Lung microvascular endothelial cell (primary cell): Measurements from ENCODE around the gene TDRD12. TPM values are rescaled to one million over a fixed set of nuclear protein-coding genes. Genes with fewer than 3 reads are reported as not detected.

Experiments used
- DNase-seq, 2 donors: peaks; one replicate each; pipeline versions ENCODE4 v3.0.0 to v3.0.0-alpha.2; 2010; ENCODE audit warnings: low read depth in 2 of 2
- total RNA-seq: library from RNA; depleted of rRNA; stranded (reverse); fragments of >200 nt; gene quantifications from 2 replicates; pipeline ENCODE4 v1.2.1, GENCODE V29; 2014

TDRD12 gene
- total RNA-seq, 1 donor from 2014 or later: 0.40 TPM

DNA sequence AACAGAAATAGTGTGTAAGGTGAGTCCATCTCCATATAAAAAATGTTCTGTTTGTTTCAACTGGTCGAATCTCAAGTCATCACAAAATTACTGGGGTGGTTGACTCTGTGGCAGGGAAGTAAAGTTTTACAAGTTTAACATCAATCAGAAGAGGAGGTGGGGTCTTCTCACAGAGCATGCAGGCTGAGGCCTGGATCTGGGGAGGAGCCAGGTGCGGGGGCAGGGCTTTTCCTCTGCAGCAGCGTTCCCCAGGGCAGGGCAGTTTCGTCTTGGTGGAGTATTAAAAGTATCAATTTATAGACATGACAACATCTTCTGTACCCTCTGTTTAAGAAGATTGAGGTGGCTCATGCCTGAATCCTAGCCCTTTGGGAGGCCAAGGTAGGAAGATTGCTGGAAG is 81.2 kb downstream of the TDRD12 start:
- DNase-seq: no peak

- no peak for DNase-seq
Observed at GRCh38 chr19:32802840-32803239, 83.3 kb downstream of the TDRD12 start.

DNA sequence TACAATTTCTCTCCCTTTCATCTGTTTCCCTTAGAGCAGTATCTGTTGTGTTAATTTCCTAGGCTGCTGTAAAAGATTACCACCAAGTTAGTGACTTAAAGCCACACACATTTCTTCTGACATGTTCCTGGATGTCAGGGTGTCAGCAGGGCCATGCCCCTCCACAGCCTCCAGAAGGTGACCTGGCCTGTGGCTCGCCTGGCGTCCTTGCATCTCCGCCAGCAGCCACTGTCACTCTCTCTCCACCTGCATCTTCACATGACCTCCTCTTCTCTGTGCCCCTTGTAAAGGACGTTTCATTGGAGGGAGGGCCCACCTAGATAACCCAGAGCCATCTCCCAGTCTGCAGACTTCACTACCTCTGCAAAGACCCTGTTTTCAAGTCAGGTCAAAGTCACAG is 88.7 kb downstream of the TDRD12 start:
- no peak for DNase-seq

DNA sequence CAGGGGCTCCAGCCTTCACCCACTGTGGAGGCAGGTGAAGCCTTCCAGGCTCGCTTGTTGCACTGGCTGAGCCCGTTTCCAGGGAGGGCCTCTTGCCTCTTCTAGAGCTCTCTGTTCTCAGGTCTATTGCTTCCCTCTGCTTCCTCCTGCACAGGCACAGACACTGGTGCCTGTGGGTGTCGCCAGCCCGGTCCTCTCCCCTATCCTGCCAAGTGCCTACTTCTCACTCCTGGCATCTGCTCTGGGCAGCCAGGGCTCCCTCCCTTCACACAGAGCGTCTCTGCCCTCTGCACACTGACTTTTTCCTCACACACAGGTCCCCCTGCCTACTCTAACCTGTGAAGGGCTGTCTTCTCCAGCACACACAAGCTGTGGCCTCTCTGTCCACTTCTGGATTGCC is 89.7 kb downstream of the TDRD12 start:
- no peak for DNase-seq

GRCh38 chr19:32809754-32810153 is 90.2 kb downstream of the TDRD12 start:
- no peak for DNase-seq

DNA sequence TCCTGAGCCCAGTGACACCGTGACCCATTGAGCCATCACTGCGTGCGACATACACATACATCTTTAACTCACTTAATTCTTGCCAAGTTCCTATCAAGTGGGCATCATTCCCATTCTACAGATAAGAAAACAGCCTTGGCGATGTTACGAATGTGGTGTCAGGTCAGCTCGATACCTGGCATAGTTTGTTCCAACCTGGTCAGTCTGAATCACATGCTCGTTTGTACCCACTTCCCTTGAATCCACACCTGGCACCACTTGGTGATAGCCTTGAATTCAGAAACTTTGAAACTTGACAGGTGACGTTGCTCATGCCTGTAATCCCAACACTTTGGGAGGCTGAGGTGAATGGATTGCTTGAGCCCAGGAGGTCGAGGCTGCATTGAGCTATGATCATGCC is 90.9 kb downstream of the TDRD12 start:
- no peak for DNase-seq

- DNase-seq: no peak
Observed at GRCh38 chr19:32811151-32811550, 91.6 kb downstream of the TDRD12 start.

GRCh38 chr19:32812036-32812435 is 92.5 kb downstream of the TDRD12 start:
- DNase-seq: no peak

GRCh38 chr19:32812571-32812970 is 93.0 kb downstream of the TDRD12 start:
- DNase-seq: no peak

- DNase-seq: no peak
Observed at GRCh38 chr19:32813862-32814425, 94.4 kb downstream of the TDRD12 start.

GRCh38 chr19:32814624-32815023 is 95.1 kb downstream of the TDRD12 start:
- DNase-seq: no peak

GRCh38 chr19:32816555-32817099 is 97.1 kb downstream of the TDRD12 start:
- DNase-seq: no peak

DNA sequence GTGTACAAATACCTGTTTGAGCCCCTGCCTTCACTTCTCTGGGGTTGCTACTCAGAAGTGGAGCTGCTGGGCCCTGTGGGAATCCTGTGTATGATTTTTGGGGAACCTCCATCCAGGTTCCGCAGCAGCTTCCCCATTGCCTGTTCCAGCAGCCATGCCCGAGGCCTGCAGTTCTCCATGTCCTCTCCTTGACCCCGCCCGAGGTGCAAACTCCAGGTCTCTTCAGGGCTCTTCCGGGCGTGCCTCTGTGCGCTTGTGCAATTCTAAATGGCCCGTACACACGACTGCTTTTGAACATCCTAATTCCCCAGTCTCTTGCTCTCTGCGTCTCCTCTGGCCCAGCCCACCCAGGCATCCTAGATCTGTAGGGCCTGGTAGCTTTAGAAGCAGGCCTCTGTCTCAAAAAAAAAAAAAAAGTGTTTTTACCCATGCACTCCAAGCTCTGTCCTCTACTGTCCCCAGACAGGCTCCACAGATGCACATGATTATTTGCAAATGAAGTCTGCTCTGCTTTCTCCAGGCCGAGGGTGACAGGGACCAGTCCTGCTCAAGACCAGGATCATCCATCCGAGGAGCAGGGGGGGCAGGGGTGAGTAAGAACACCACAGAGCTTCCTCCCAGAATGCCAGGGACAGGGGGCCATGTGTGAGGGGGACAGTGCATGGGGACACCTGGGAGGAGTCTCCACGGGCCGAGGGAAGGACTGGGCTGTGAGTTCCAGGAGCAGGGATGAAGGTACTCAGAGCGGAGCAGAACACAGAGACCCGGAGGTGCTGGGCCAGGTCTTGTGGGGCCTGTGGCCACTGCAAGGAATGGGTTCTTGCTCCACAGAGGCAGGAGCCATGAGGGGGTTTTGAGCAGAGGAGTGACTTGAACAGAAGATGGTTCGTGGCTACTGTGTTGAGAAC is 98.3 kb downstream of the TDRD12 start:
- no peak for DNase-seq

- no peak for DNase-seq
Observed at GRCh38 chr19:32818536-32818935, 99.0 kb downstream of the TDRD12 start.

DNA sequence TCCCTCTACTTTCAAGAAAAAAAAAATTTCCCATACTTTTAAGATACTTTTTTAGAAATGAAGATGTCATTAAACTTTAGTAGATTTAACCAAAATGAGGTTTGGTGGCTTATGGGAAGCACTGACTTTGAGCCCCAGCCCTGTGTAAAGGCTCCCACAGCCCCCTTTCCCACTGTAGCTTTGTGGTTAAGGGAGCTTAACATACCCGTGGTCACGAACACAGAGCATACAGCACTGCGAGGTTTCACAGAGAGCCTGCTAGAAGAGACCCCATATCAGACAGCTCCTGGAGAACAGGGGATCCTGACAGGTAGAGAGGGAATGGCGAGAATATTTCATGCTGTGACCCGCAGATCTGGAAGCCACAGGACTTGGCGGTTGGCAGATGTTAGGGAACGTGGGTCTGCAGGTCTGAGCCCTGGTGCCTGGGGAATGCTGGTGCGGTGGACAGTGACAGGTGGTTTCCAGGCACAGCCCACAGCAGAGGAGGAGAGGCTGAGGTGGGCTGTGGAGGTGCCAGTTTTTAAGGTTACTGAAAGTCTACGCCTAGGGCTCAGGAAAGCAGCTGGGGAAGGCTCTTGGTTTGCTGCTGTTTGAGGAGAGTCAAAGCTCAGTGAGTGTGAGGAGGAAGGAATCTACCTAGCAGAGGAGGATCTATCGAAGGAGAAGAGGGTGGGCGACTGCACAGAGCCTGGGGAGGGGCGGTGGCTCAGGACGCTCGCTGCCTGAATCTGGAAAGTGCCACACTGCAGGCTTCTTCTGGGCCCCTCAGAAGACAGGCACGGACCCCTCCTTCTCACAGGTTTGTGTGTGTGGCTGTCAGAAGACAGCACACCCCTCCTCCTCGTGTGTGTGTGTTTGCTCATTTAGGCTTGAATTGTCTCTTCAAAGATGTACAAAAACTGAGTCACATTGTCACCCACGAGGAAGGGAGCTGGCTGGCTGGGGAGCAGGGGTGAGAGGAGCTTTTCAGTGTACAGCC is 100.1 kb downstream of the TDRD12 start:
- no peak for DNase-seq

GRCh38 chr19:32822916-32823746 is 103.6 kb downstream of the TDRD12 start:
- no peak for DNase-seq

GRCh38 chr19:32823747-32824102 is 104.2 kb downstream of the TDRD12 start:
- no peak for DNase-seq

- DNase-seq: peak in 1 of 2 donors; percentile 65
Observed at GRCh38 chr19:32824191-32824751, 104.7 kb downstream of the TDRD12 start.

DNA sequence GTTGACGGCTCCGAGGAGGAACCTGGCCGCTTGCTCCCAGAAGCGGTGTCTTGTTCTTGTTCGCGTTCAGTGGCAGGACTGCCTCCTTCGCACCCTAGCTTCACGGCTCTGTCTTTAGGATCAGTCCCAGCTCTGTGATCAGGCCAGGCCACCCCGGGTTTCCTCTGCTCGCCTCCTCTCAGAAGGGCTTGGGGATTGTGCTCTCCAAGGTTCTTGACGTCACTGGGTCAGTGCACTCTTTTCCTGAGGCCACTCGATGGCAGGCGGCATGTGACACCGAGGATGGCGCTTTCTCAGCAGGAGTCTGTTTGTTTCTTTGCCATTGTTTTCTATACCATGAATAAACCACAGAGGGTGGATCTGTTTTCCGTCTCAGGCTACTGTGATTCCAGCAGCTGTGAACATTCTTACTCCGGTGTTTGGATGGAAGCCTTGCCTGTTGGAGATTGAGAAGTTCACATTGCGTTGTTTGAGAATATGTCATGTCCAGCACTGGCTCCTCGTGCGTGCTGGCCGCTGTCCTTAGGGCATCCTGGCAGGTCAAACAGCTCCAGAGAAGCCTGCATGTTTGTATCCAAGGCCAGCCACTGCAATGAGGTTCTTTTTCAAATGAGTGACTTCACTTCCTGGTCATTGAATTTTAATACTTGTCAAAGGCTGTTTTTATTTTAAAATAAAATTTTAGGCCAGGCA is 105.5 kb downstream of the TDRD12 start:
- DNase-seq: peak in 1 of 2 donors; percentile 12

GRCh38 chr19:32828139-32828538 is 108.6 kb downstream of the TDRD12 start:
- DNase-seq: no peak
